ENCODE data around the gene SYN1.

Gene SYN1

GRCh38 chrX:47584714-47585113 is 34.9 kb downstream of the SYN1 start:
- Histone ChIP-seq H3K36me3 (ENCODE audit: control insufficient read depth, insufficient read depth, low read length) (no peaks in the 10 kb centered on the region), H3K4me1 (ENCODE audit: control insufficient read depth, insufficient read depth, low read length) (peaks cover 4% of the 10 kb centered on the region), H3K4me3 (ENCODE audit: insufficient read depth, low read depth, low read length) (no peak overlapping the region), H3K27me3 (ENCODE audit: control insufficient read depth, insufficient read depth, low read length, poor library complexity, severe bottlenecking) (no peaks in the 10 kb centered on the region), H3K27ac (ENCODE audit: insufficient read depth, low read depth, low read length, poor library complexity, severe bottlenecking) (no peak overlapping the region), H3K9me3 (ENCODE audit: control insufficient read depth, low read length) (no peaks in the 10 kb centered on the region)
- WGBS, 2 experiments, result 93 to 98% methylated on average over 3 to 5 of the region's 6 CpGs

- Histone ChIP-seq H3K36me3 (ENCODE audit: control insufficient read depth, insufficient read depth, low read length) (no peaks in the 10 kb centered on the region), H3K9me3 (ENCODE audit: control insufficient read depth, low read length) (no peaks in the 10 kb centered on the region), H3K27me3 (ENCODE audit: control insufficient read depth, insufficient read depth, low read length, poor library complexity, severe bottlenecking) (no peaks in the 10 kb centered on the region), H3K4me3 (ENCODE audit: insufficient read depth, low read depth, low read length) (no peak overlapping the region), H3K4me1 (ENCODE audit: control insufficient read depth, insufficient read depth, low read length) (peaks cover 4% of the 10 kb centered on the region), H3K27ac (ENCODE audit: insufficient read depth, low read depth, low read length, poor library complexity, severe bottlenecking) (no peak overlapping the region)
- 83% methylated on average over 8 of the region's 8 CpGs for WGBS, 2 experiments
Observed at GRCh38 chrX:47583240-47583861, 36.3 kb downstream of the SYN1 start.

- H3K36me3 ChIP-seq (ENCODE audit: control insufficient read depth, insufficient read depth, low read length), result no peaks in the 10 kb centered on the region
- H3K4me3 ChIP-seq (ENCODE audit: insufficient read depth, low read depth, low read length), result peak within 1 kb of the TSS; percentile 44
- H3K27ac ChIP-seq (ENCODE audit: insufficient read depth, low read depth, low read length, poor library complexity, severe bottlenecking), result no peak within 1 kb of the TSS
- peaks cover 4% of the 10 kb centered on the region for H3K4me1 ChIP-seq (ENCODE audit: control insufficient read depth, insufficient read depth, low read length)
- no peaks in the 10 kb centered on the region for H3K9me3 ChIP-seq (ENCODE audit: control insufficient read depth, low read length)
- 5 to 7% methylated on average over 28 of the region's 28 CpGs for WGBS, 2 experiments
- no peaks in the 10 kb centered on the region for H3K27me3 ChIP-seq (ENCODE audit: control insufficient read depth, insufficient read depth, low read length, poor library complexity, severe bottlenecking)
Observed at GRCh38 chrX:47581731-47582647, 37.7 kb downstream of the SYN1 start, which contains the start of gene TIMP1. TSS of gene TIMP1 (plus strand) at chrX:47582436. CDS start at chrX:47583416, 980 bp downstream.

- no peak overlapping the region for H3K4me3 ChIP-seq (ENCODE audit: insufficient read depth, low read depth, low read length)
- no peak overlapping the region for H3K27ac ChIP-seq (ENCODE audit: insufficient read depth, low read depth, low read length, poor library complexity, severe bottlenecking)
- no peaks in the 10 kb centered on the region for H3K36me3 ChIP-seq (ENCODE audit: control insufficient read depth, insufficient read depth, low read length)
- no peaks in the 10 kb centered on the region for H3K27me3 ChIP-seq (ENCODE audit: control insufficient read depth, insufficient read depth, low read length, poor library complexity, severe bottlenecking)
- 87 to 94% methylated on average over 7 to 8 of the region's 9 CpGs for WGBS, 2 experiments
- no peaks in the 10 kb centered on the region for H3K9me3 ChIP-seq (ENCODE audit: control insufficient read depth, low read length)
- peaks cover 4% of the 10 kb centered on the region for H3K4me1 ChIP-seq (ENCODE audit: control insufficient read depth, insufficient read depth, low read length)
Observed at GRCh38 chrX:47579537-47579936, 40.1 kb downstream of the SYN1 start.

DNA sequence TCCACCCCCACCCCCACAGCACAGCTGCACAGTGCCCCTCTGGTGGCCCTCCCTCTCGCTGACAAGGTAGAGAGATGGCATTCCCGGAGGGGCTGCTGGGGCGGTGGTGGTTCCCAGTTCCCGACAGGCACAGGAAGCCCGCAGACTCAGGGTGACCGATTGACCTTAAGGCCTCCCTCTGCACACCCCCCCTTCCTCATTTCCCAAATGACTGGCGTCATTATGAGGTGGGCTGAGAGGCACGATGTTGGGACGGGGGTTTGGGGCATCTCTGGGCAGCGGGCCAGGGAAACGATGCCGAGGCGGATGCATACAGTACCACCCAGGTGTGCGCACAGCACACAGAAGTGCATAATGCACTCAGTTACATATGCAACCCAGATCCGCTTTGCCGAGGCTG is 41.0 kb downstream of the SYN1 start:
- Histone ChIP-seq H3K4me3 (ENCODE audit: insufficient read depth, low read depth, low read length) (no peak overlapping the region), H3K27me3 (ENCODE audit: control insufficient read depth, insufficient read depth, low read length, poor library complexity, severe bottlenecking) (no peaks in the 10 kb centered on the region), H3K27ac (ENCODE audit: insufficient read depth, low read depth, low read length, poor library complexity, severe bottlenecking) (no peak overlapping the region), H3K9me3 (ENCODE audit: control insufficient read depth, low read length) (no peaks in the 10 kb centered on the region), H3K4me1 (ENCODE audit: control insufficient read depth, insufficient read depth, low read length) (peaks cover 4% of the 10 kb centered on the region), H3K36me3 (ENCODE audit: control insufficient read depth, insufficient read depth, low read length) (no peaks in the 10 kb centered on the region)
- 77 to 83% methylated on average over 15 to 16 of the region's 16 CpGs for WGBS, 2 experiments

DNA sequence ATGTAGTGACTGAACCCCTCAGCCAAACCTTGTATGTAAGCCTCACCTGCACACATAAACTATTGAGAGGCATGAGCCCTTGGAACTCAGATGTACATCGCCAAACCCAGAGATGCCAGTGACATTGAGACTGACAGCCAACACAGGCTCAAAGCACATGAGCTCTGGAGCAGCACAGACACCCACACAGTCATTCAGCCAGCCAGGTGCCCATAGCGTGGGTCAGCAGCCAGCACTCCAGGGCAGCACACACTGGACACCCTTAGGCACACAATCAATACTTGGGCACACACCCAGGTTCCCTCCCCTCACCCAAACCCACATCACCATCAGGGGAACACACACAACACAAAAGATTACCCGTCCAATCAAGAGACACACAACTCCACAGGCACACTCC is 41.8 kb downstream of the SYN1 start:
- no peaks in the 10 kb centered on the region for H3K36me3 ChIP-seq (ENCODE audit: control insufficient read depth, insufficient read depth, low read length)
- H3K9me3 ChIP-seq (ENCODE audit: control insufficient read depth, low read length), result no peaks in the 10 kb centered on the region
- H3K4me3 ChIP-seq (ENCODE audit: insufficient read depth, low read depth, low read length), result no peak overlapping the region
- H3K27ac ChIP-seq (ENCODE audit: insufficient read depth, low read depth, low read length, poor library complexity, severe bottlenecking), result no peak overlapping the region
- H3K27me3 ChIP-seq (ENCODE audit: control insufficient read depth, insufficient read depth, low read length, poor library complexity, severe bottlenecking), result no peaks in the 10 kb centered on the region
- WGBS, 2 experiments, result 78 to 86% methylated on average over 3 of the region's 3 CpGs
- peaks cover 2% of the 10 kb centered on the region for H3K4me1 ChIP-seq (ENCODE audit: control insufficient read depth, insufficient read depth, low read length)

- H3K4me1 ChIP-seq (ENCODE audit: control insufficient read depth, insufficient read depth, low read length), result no peaks in the 10 kb centered on the region
- no peaks in the 10 kb centered on the region for H3K9me3 ChIP-seq (ENCODE audit: control insufficient read depth, low read length)
- WGBS, 2 experiments, result 83 to 86% methylated on average over 5 to 9 of the region's 9 CpGs
- H3K27me3 ChIP-seq (ENCODE audit: control insufficient read depth, insufficient read depth, low read length, poor library complexity, severe bottlenecking), result no peaks in the 10 kb centered on the region
- no peak overlapping the region for H3K4me3 ChIP-seq (ENCODE audit: insufficient read depth, low read depth, low read length)
- no peak overlapping the region for H3K27ac ChIP-seq (ENCODE audit: insufficient read depth, low read depth, low read length, poor library complexity, severe bottlenecking)
- H3K36me3 ChIP-seq (ENCODE audit: control insufficient read depth, insufficient read depth, low read length), result no peaks in the 10 kb centered on the region
Observed at GRCh38 chrX:47577424-47577823, 42.2 kb downstream of the SYN1 start.

DNA sequence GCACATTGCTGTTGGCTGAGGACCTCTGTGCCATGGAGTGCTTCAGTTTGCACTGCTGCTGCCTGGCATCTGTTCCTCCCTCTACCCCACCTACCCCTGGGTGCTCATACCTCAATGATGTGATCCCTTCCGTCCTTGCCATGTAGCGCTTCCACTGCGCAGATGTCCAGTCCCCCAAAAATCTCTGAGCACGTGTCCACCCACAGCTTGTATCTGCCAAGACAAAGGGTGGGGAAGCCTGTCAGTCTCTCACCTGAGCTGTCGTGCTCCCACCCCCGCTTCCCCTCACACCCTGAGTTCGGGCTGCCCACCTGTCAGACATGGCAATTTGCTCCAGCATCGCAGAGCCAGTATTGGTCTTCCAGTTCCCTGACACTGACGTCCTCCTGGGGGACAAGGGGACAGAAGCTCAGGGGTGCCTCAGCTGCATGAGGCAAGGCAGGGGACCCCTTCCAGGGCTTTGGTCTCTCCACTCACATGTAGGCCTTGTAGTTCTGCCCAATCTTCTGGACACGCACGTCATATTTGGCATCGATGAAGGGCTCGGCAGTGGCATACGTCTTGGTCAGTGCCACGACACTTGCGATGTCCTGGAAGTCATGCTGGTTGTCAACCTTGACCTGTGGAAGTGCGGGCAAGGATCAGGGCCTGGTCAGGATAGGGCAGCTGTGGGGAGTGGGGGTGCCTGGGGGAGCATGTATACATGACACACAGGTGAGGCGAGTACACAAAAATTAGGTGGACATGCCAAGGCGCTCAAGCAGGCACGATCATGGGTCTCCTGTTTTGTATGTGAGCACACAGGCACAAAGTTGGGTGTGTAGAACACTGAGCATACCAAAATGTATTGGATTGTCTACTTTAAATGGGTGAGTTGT is 43.4 kb downstream of the SYN1 start:
- no peaks in the 10 kb centered on the region for H3K36me3 ChIP-seq (ENCODE audit: control insufficient read depth, insufficient read depth, low read length)
- no peaks in the 10 kb centered on the region for H3K27me3 ChIP-seq (ENCODE audit: control insufficient read depth, insufficient read depth, low read length, poor library complexity, severe bottlenecking)
- no peaks in the 10 kb centered on the region for H3K9me3 ChIP-seq (ENCODE audit: control insufficient read depth, low read length)
- no peaks in the 10 kb centered on the region for H3K4me1 ChIP-seq (ENCODE audit: control insufficient read depth, insufficient read depth, low read length)
- 94 to 95% methylated on average over 20 of the region's 20 CpGs for WGBS, 2 experiments
- no peak overlapping the region for H3K27ac ChIP-seq (ENCODE audit: insufficient read depth, low read depth, low read length, poor library complexity, severe bottlenecking)
- no peak overlapping the region for H3K4me3 ChIP-seq (ENCODE audit: insufficient read depth, low read depth, low read length)

DNA sequence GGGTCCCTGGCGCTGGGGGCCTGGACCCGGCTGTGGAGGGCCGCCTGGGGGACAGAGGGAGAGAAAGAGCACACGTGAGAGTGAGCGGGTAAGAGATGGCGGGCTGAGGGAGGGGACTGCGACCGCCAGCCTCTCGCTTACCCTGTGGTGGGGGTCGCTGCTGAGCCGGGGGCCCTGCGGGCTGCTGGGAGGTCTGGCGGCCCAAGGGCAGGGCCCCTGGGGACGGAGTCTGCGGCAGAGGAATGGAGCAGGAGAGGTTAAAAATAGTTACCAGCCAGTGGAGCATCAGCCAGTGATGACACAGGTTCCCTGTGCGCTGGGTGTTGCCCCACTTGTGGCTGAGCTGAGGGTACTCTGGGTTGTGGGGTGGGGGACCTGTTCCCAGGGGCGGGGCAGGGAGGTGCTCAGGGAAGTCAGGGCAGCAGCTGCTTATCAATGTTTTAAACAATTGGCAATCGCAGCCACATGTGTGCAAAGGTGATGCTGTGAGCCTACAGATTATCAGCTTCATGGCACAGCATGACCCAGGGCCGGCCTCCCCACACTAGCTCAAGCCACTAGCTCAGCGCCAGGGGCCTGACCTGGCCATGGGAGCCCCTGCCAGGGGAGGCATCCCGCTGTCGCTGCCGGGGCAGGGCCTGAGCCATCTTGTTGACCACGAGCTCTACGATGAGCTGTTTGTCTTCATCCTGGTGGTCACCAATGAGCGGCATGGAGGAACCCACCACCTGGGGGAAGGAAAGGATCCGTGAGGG is 44.9 kb downstream of the SYN1 start:
- Histone ChIP-seq H3K4me1 (ENCODE audit: control insufficient read depth, insufficient read depth, low read length) (no peaks in the 10 kb centered on the region), H3K36me3 (ENCODE audit: control insufficient read depth, insufficient read depth, low read length) (no peaks in the 10 kb centered on the region), H3K4me3 (ENCODE audit: insufficient read depth, low read depth, low read length) (peak overlapping the region; percentile 39), H3K9me3 (ENCODE audit: control insufficient read depth, low read length) (no peaks in the 10 kb centered on the region), H3K27me3 (ENCODE audit: control insufficient read depth, insufficient read depth, low read length, poor library complexity, severe bottlenecking) (no peaks in the 10 kb centered on the region), H3K27ac (ENCODE audit: insufficient read depth, low read depth, low read length, poor library complexity, severe bottlenecking) (no peak overlapping the region)
- 35 to 37% methylated on average over 27 of the region's 27 CpGs for WGBS, 2 experiments
